SHP77 treated with DMSO at 0.1 percent for 48 hours (cell line): ENCODE measurements around the gene IFT20.

ENCODE experiments used
- DNase-seq: peaks from one replicate; lab custom pipeline; 2025; lab: John Stamatoyannopoulos, UW

The IFT20 gene

GRCh38 chr17:28334666-28335200, 539 bp downstream of the IFT20 start:
- DNase-seq, result no peak

GRCh38 chr17:28334171-28334570, 1.1 kb downstream of the IFT20 start:
- no peak for DNase-seq

- DNase-seq, result no peak
Observed at GRCh38 chr17:28333083-28333746, 2.1 kb downstream of the IFT20 start.

- DNase-seq, result no peak
Observed at GRCh38 chr17:28331891-28332420, 3.3 kb downstream of the IFT20 start.

GRCh38 chr17:28330671-28331070, 4.6 kb downstream of the IFT20 start:
- no peak for DNase-seq

GRCh38 chr17:28328325-28328724, 6.9 kb downstream of the IFT20 start:
- no peak for DNase-seq

- DNase-seq, result no peak
Observed at GRCh38 chr17:28327709-28328108, 7.6 kb downstream of the IFT20 start.

GRCh38 chr17:28327031-28327607, 8.2 kb downstream of the IFT20 start:
- DNase-seq, result no peak

GRCh38 chr17:28326114-28326513, 9.2 kb downstream of the IFT20 start:
- DNase-seq, result no peak

- no peak for DNase-seq
Observed at GRCh38 chr17:28325211-28325610, 10.1 kb downstream of the IFT20 start.

GRCh38 chr17:28324781-28325180, 10.5 kb downstream of the IFT20 start:
- DNase-seq, result no peak

- DNase-seq, result no peak
Observed at GRCh38 chr17:28324267-28324745, 11.0 kb downstream of the IFT20 start.

- DNase-seq, result no peak
Observed at GRCh38 chr17:28320215-28321061, 14.8 kb downstream of the IFT20 start.

- DNase-seq, result no peak
Observed at GRCh38 chr17:28319598-28319935, 15.7 kb downstream of the IFT20 start.

- DNase-seq, result peak; percentile 96
Observed at GRCh38 chr17:28318759-28319597, 16.3 kb downstream of the IFT20 start, which contains the start of gene TMEM97. TMEM97 (plus strand) TSS chr17:28319200; CDS start chr17:28319240, 40 bp downstream.

GRCh38 chr17:28317966-28318758, 17.1 kb downstream of the IFT20 start:
- DNase-seq, result no peak

GRCh38 chr17:28317099-28317965, 17.9 kb downstream of the IFT20 start:
- no peak for DNase-seq

- no peak for DNase-seq
Observed at GRCh38 chr17:28315846-28316705, 19.2 kb downstream of the IFT20 start.

GRCh38 chr17:28313841-28314240, 21.4 kb downstream of the IFT20 start:
- no peak for DNase-seq
